ENCODE results near the gene LRMDA. TPM values are rescaled to one million over a fixed set of nuclear protein-coding genes. Genes with fewer than 3 reads are reported as not detected.

The LRMDA gene
- total RNA-seq, 4 donors from 2014 or later = 0.88 to 14.1 (median 5.1) TPM; not detected in 1

- H3K4me3 ChIP-seq = no peak overlapping the region
Observed at GRCh38 chr10:75738924-75739323, 307.5 kb downstream of the LRMDA start.

GRCh38 chr10:75739414-75740143 lies 308.2 kb downstream of the LRMDA start:
- no peaks in the 10 kb centered on the region for H3K9me3 ChIP-seq
- no peak overlapping the region for H3K27ac ChIP-seq
- H3K27me3 ChIP-seq = no peaks in the 10 kb centered on the region
- H3K4me1 ChIP-seq = peaks cover 0 to 8% (median 0%) of the 10 kb centered on the region in 3 donors
- no peak overlapping the region for H3K4me3 ChIP-seq
- H3K36me3 ChIP-seq = no peaks in the 10 kb centered on the region
- 85 to 86% methylated on average over 8 of the region's 8 CpGs for WGBS, 2 donors
- no peak for DNase-seq
- TF ChIP-seq CTCF (IDR thresholded peaks at IDR 0.05) = no peak
- TF ChIP-seq POLR2A (IDR thresholded peaks at IDR 0.05) = no peak
- intact Hi-C loops (cut with DNase I) = no loop called here

More at GRCh38 chr10:75738924-75739323, 307.5 kb downstream of the LRMDA start:
- Histone ChIP-seq H3K36me3 (no peaks in the 10 kb centered on the region), H3K27me3 (no peaks in the 10 kb centered on the region), H3K27ac (no peak overlapping the region), H3K9me3 (no peaks in the 10 kb centered on the region), H3K4me1 (peaks cover 0 to 8% (median 0%) of the 10 kb centered on the region in 3 donors)
- intact Hi-C loops (cut with DNase I) = no loop called here
- no peak for DNase-seq
- WGBS, 2 donors = 90 to 91% methylated on average over 7 to 9 of the region's 9 CpGs
- TF ChIP-seq CTCF (IDR thresholded peaks at IDR 0.05) (no peak), POLR2A (IDR thresholded peaks at IDR 0.05) (no peak)

GRCh38 chr10:75740541-75740940 lies 309.1 kb downstream of the LRMDA start:
- Histone ChIP-seq H3K27me3 (no peaks in the 10 kb centered on the region), H3K36me3 (no peaks in the 10 kb centered on the region), H3K9me3 (no peaks in the 10 kb centered on the region), H3K4me1 (peaks cover 0 to 8% (median 0%) of the 10 kb centered on the region in 3 donors), H3K4me3 (no peak overlapping the region), H3K27ac (no peak overlapping the region)
- WGBS, 2 donors = 100% methylated on average over 1 of the region's 1 CpG
- no peak for TF ChIP-seq POLR2A (IDR thresholded peaks at IDR 0.05)
- TF ChIP-seq CTCF (IDR thresholded peaks at IDR 0.05) = no peak
- intact Hi-C loops (cut with DNase I) = no loop called here
- no peak for DNase-seq

GRCh38 chr10:75742355-75742754 lies 310.9 kb downstream of the LRMDA start:
- 80 to 100% methylated on average over 1 of the region's 1 CpG for WGBS, 2 donors
- TF ChIP-seq POLR2A (IDR thresholded peaks at IDR 0.05) = no peak
- TF ChIP-seq CTCF (IDR thresholded peaks at IDR 0.05) = no peak
- intact Hi-C loops (cut with DNase I) = no loop called here
- DNase-seq = no peak
- Histone ChIP-seq H3K27me3 (no peaks in the 10 kb centered on the region), H3K4me1 (peaks cover 0 to 1% (median 0%) of the 10 kb centered on the region in 3 donors), H3K36me3 (no peaks in the 10 kb centered on the region), H3K27ac (no peak overlapping the region), H3K4me3 (no peak overlapping the region), H3K9me3 (no peaks in the 10 kb centered on the region)

DNA sequence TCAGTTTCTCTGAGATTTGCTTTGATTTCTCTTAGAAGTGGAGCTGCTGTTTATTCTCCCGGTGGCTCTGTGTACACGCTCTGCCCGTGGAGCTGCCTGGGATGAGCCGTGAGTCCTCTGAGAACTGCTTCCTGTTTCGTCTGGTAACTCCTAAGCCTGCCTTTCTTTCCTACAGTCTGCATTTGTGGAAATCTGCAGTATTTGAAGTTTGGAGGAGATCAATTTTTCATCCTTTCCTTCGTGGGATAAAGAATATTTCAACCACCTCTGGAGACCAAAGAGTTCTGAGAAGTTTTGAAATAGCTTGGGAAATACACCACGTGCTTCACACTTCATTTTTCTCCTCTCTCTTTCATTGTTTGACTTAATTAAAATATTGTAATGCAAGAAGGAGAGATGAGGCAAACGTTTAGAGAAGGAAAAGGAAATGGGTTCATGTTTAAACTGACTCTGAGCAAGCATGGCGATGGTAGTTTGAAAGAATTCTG lies 311.9 kb downstream of the LRMDA start:
- 61 to 62% methylated on average over 9 of the region's 9 CpGs for WGBS, 2 donors
- TF ChIP-seq CTCF (IDR thresholded peaks at IDR 0.05) (no peak), POLR2A (IDR thresholded peaks at IDR 0.05) (no peak)

More for the DNA sequence above, 311.9 kb downstream of the LRMDA start:
- no peak overlapping the region for H3K4me3 ChIP-seq
- H3K27me3 ChIP-seq = no peaks in the 10 kb centered on the region
- H3K9me3 ChIP-seq = no peaks in the 10 kb centered on the region
- no peaks in the 10 kb centered on the region for H3K36me3 ChIP-seq
- intact Hi-C loops (cut with DNase I) = no loop called here
- no peaks in the 10 kb centered on the region for H3K4me1 ChIP-seq
- peak overlapping the region in 2 of 4 donors; percentile 22 to 34 for H3K27ac ChIP-seq
- DNase-seq = no peak
